PC-3 (cell line): ENCODE measurements around the gene CDCA8. TPM values are rescaled to one million over a fixed set of nuclear protein-coding genes. Genes with fewer than 3 reads are reported as not detected.

Source experiments
- ATAC-seq: fragments of 200-7000 bp; cut with Tn5 transposase; 2 replicates; pipeline ENCODE4 v1.9.1; 2020; ENCODE audit warnings: mild to moderate bottlenecking, moderate library complexity
- BruUV-seq: library from RNA; stranded (reverse); fragments of 400-500 nt; replicated peaks from 2 replicates; lab custom pipeline; 2021; lab: Mats Ljungman, UMichigan
- CTCF ChIA-PET: fragments of 300-600 bp; sonication (Branson Sonifier 250); formaldehyde crosslinking; loops from one replicate; lab custom pipeline; 2022; ENCODE audit warnings: antibody characterized with exemption; lab: Charles Lee
- POLR2A ChIA-PET: fragments of 300-600 bp; sonication (Branson Sonifier 250); formaldehyde crosslinking; loops from one replicate; lab custom pipeline; 2022; ENCODE audit warnings: antibody characterized with exemption; ENCODE audit not compliant: unreplicated experiment; lab: Charles Lee
- DNase-seq: peaks from one replicate; pipeline ENCODE4 v3.0.0-alpha.2; 2015
- H2AFZ ChIP-seq: fragments of 300-600 bp; sonication (generic); 2 replicates; pipeline ENCODE4 v1.6.0; 2016; ENCODE audit warnings: antibody characterized with exemption, low read length
- H3F3A ChIP-seq: fragments of 300-600 bp; sonication (generic); one replicate; pipeline ENCODE4 v1.6.0; 2017; ENCODE audit warnings: antibody characterized with exemption, low read length, control low read depth, mild to moderate bottlenecking; ENCODE audit not compliant: unreplicated experiment
- H3K27ac ChIP-seq: fragments of 300-600 bp; sonication (generic); 2 replicates; pipeline ENCODE4 v1.5.1; 2016; ENCODE audit warnings: mild to moderate bottlenecking, low read length
- H3K27me3 ChIP-seq: fragments of 300-600 bp; sonication (generic); 2 replicates; pipeline ENCODE4 v1.6.1; 2016; ENCODE audit warnings: low read length, mixed read lengths
- H3K36me3 ChIP-seq: fragments of 300-600 bp; sonication (generic); 2 replicates; pipeline ENCODE4 v1.6.1; 2016; ENCODE audit warnings: low read depth, mixed run types, low read length, mixed read lengths
- H3K4me1 ChIP-seq: fragments of 300-600 bp; sonication (generic); 2 replicates; pipeline ENCODE4 v1.5.1; 2016; ENCODE audit warnings: low read length; ENCODE audit not compliant: insufficient read depth
- H3K4me2 ChIP-seq: fragments of 300-600 bp; sonication (generic); 2 replicates; pipeline ENCODE4 v1.6.0; 2016; ENCODE audit warnings: low read length
- H3K4me3 ChIP-seq: fragments of 300-600 bp; sonication (generic); 2 replicates; pipeline ENCODE4 v1.5.1; 2016; ENCODE audit warnings: mild to moderate bottlenecking, low read length, mixed read lengths
- H3K79me2 ChIP-seq: fragments of 300-600 bp; sonication (generic); 2 replicates; pipeline ENCODE4 v1.6.1; 2017; ENCODE audit warnings: low read length, mixed read lengths
- H3K9ac ChIP-seq: fragments of 300-600 bp; sonication (generic); 2 replicates; pipeline ENCODE4 v1.6.0; 2016; ENCODE audit warnings: mild to moderate bottlenecking, low read length
- H3K9me2 ChIP-seq: fragments of 300-600 bp; sonication (generic); replicated peaks from 2 replicates; pipeline ENCODE4 v1.6.1; 2016; ENCODE audit warnings: mixed run types, low read length, mixed read lengths
- H3K9me3 ChIP-seq: fragments of 300-600 bp; sonication (generic); 2 replicates; pipeline ENCODE4 v1.6.1; 2016; ENCODE audit warnings: low read length, mixed read lengths
- H4K20me1 ChIP-seq: fragments of 300-600 bp; sonication (generic); 2 replicates; pipeline ENCODE4 v1.6.1; 2016; ENCODE audit warnings: low read length, mixed read lengths
- CTCF ChIP-seq: fragments of 300-600 bp; sonication (generic); conservative IDR thresholded peaks from 2 replicates; pipeline ENCODE4 v1.5.1; 2017; ENCODE audit warnings: antibody characterized with exemption, low read depth, mild to moderate bottlenecking, low read length
- EZH2 ChIP-seq: fragments of 300-600 bp; sonication (generic); IDR thresholded peaks from one replicate; pipeline ENCODE4 v1.6.1; 2017; ENCODE audit warnings: antibody characterized with exemption, mild to moderate bottlenecking, low read length; ENCODE audit not compliant: unreplicated experiment
- EZH2phosphoT487 ChIP-seq: fragments of 300-600 bp; sonication (generic); IDR thresholded peaks from 2 replicates; pipeline ENCODE4 v1.6.1; 2018; ENCODE audit warnings: mild to moderate bottlenecking, antibody characterized with exemption, low read length, borderline replicate concordance
- intact Hi-C: fragments of 100-400 bp; cut with micrococcal nuclease; formaldehyde crosslinking; loops from 2 replicates; pipeline ENCODE4 v1.9.0; 2023
- total RNA-seq: library from RNA; depleted of rRNA; stranded (reverse); fragments of >200 nt; gene quantifications from 2 replicates; pipeline ENCODE4 v1.2.3, GENCODE V29; 2014

The CDCA8 gene
- total RNA-seq, 1 experiment from 2014 or later: 31.8 TPM

DNA sequence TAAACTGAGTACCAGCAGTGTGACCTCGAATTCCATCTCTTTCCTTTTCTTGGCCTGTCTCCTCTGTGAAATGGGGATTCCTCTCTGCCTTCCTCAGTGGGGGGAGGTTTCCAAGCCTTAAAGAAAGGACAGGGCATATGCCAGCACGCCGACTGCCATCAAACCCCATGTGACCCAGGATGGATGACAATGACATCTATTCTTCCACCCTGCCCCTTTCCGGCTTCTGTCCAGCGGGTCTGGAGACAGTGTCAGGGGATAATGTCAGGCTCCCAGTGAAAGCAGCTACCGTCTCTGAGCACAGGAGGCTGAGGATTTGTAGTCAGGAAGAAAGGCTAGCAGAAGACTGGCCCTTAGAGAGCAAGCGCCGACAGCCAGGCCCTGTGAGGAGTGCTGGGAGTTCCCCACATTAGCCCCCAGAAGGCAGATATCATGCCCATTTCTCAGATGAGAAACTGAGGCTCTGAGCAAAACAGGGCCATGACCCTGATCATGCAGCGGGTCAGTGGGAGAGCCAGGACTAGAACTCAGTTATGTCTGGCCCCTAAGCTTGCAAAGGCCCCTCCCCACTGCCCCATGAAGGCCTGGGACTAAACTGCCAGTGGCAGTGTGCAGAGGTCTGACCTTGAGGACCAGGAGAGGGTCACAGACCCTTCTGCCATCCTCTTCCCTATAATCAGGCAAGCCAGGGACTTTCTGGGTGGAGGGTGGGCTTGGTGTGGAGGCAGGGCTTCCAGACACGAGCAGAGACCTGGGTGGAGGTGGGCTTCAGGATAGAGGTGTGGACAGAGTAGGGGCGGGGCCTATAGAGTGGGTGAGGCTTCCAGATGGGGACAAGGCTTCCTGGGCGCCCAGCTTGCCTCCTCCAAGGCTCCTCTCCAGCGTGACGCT, 30.1 kb downstream of the CDCA8 start:
- no peaks in the 10 kb centered on the region for H3K79me2 ChIP-seq
- intact Hi-C loops: no loop called here
- H2AFZ ChIP-seq: no peak overlapping the region
- no peak overlapping the region for H3K4me2 ChIP-seq
- CTCF ChIA-PET: no interaction called here
- H3K4me1 ChIP-seq: no peaks in the 10 kb centered on the region
- DNase-seq (no peak), ATAC-seq (no peak)
- H3K27ac ChIP-seq: no peak overlapping the region
- no peaks in the 10 kb centered on the region for H3F3A ChIP-seq
- POLR2A ChIA-PET: no interaction called here
- TF ChIP-seq EZH2phosphoT487 (no peak), EZH2 (no peak), CTCF (no peak)
- no peaks in the 10 kb centered on the region for H3K36me3 ChIP-seq
- no TSS peak for BruUV-seq
- no peaks in the 10 kb centered on the region for H3K27me3 ChIP-seq
- no peak overlapping the region for H3K9ac ChIP-seq
- H3K9me2 ChIP-seq: no peaks in the 10 kb centered on the region
- no peaks in the 10 kb centered on the region for H4K20me1 ChIP-seq
- no peaks in the 10 kb centered on the region for H3K9me3 ChIP-seq
- no peak overlapping the region for H3K4me3 ChIP-seq

DNA sequence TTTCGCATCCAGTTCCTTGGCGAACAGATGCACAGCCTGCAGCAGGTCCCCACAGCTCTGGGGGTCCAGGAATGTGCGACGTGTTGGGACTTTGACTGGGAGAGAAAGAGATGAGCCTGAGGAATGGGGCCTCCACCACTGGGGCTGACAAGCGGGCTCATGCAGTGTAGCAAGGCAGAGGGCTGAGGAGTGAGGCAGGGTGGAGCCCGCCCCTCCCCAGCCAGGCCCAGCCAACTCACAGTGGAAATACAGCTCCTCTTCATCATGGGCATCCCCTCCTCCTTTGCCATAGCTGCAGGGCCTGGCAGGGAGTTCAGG, 30.7 kb downstream of the CDCA8 start:
- CTCF ChIA-PET: no interaction called here
- H3F3A ChIP-seq: no peaks in the 10 kb centered on the region
- H3K9ac ChIP-seq: no peak overlapping the region

More for the DNA sequence above, 30.7 kb downstream of the CDCA8 start:
- no peaks in the 10 kb centered on the region for H3K4me1 ChIP-seq
- POLR2A ChIA-PET: no interaction called here
- H2AFZ ChIP-seq: no peak overlapping the region
- no peaks in the 10 kb centered on the region for H3K79me2 ChIP-seq
- intact Hi-C loops: no loop called here
- no peaks in the 10 kb centered on the region for H3K27me3 ChIP-seq
- no peaks in the 10 kb centered on the region for H3K9me2 ChIP-seq
- no peaks in the 10 kb centered on the region for H4K20me1 ChIP-seq
- no peak overlapping the region for H3K27ac ChIP-seq
- ATAC-seq: no peak
- no peak for TF ChIP-seq EZH2phosphoT487
- no peak for TF ChIP-seq EZH2
- no peak for TF ChIP-seq CTCF
- BruUV-seq: no TSS peak
- no peak for DNase-seq
- H3K9me3 ChIP-seq: no peaks in the 10 kb centered on the region
- no peak overlapping the region for H3K4me2 ChIP-seq
- H3K36me3 ChIP-seq: no peaks in the 10 kb centered on the region
- H3K4me3 ChIP-seq: no peak overlapping the region
